Mucosa of stomach (tissue), 1 donor: Measurements from ENCODE around the gene DGKQ.

Experiments used
- H3K27me3 ChIP-seq: one replicate; pipeline ENCODE4 v1.7.0; 2013; ENCODE audit warnings: mild to moderate bottlenecking, low read length; ENCODE audit not compliant: control insufficient read depth, insufficient read depth
- H3K36me3 ChIP-seq: one replicate; pipeline ENCODE4 v1.7.0; 2013; ENCODE audit warnings: low read length; ENCODE audit not compliant: control insufficient read depth, insufficient read depth
- H3K4me1 ChIP-seq: one replicate; pipeline ENCODE4 v1.7.0; 2013; ENCODE audit warnings: mild to moderate bottlenecking, low read length; ENCODE audit not compliant: control insufficient read depth, insufficient read depth
- H3K4me3 ChIP-seq: one replicate; pipeline ENCODE4 v1.7.0; 2013; ENCODE audit warnings: low read length
- H3K9ac ChIP-seq: one replicate; pipeline ENCODE4 v1.7.0; 2013; ENCODE audit warnings: mild to moderate bottlenecking, low read length, moderate library complexity
- H3K9me3 ChIP-seq: one replicate; pipeline ENCODE4 v1.7.0; 2013; ENCODE audit warnings: mild to moderate bottlenecking, low read length, moderate library complexity; ENCODE audit not compliant: control insufficient read depth
- donor health status: Pancreatic carcinoma.

The DGKQ gene

GRCh38 chr4:965048-965765, 8.2 kb downstream of the DGKQ start:
- H3K9ac ChIP-seq = no peak overlapping the region
- peaks cover 28% of the 10 kb centered on the region for H3K4me1 ChIP-seq
- H3K27me3 ChIP-seq = no peaks in the 10 kb centered on the region
- H3K36me3 ChIP-seq = peaks cover 3% of the 10 kb centered on the region
- no peak overlapping the region for H3K4me3 ChIP-seq
- no peaks in the 10 kb centered on the region for H3K9me3 ChIP-seq

- no peak overlapping the region for H3K4me3 ChIP-seq
- peaks cover 10% of the 10 kb centered on the region for H3K36me3 ChIP-seq
- H3K9ac ChIP-seq = no peak overlapping the region
Observed at GRCh38 chr4:964346-965025, 8.9 kb downstream of the DGKQ start.

GRCh38 chr4:963276-964225, 9.8 kb downstream of the DGKQ start:
- Histone ChIP-seq H3K27me3 (no peaks in the 10 kb centered on the region), H3K9me3 (no peaks in the 10 kb centered on the region), H3K4me3 (no peak overlapping the region), H3K9ac (no peak overlapping the region), H3K36me3 (peaks cover 12% of the 10 kb centered on the region), H3K4me1 (peaks cover 16% of the 10 kb centered on the region)

More at GRCh38 chr4:964346-965025, 8.9 kb downstream of the DGKQ start:
- Histone ChIP-seq H3K4me1 (peaks cover 25% of the 10 kb centered on the region), H3K27me3 (no peaks in the 10 kb centered on the region), H3K9me3 (no peaks in the 10 kb centered on the region)

GRCh38 chr4:962231-963208, 10.8 kb downstream of the DGKQ start:
- Histone ChIP-seq H3K9ac (no peak overlapping the region), H3K4me3 (no peak overlapping the region), H3K4me1 (peaks cover 12% of the 10 kb centered on the region), H3K36me3 (peaks cover 12% of the 10 kb centered on the region), H3K27me3 (no peaks in the 10 kb centered on the region), H3K9me3 (no peaks in the 10 kb centered on the region)

GRCh38 chr4:961351-962230, 11.8 kb downstream of the DGKQ start:
- Histone ChIP-seq H3K27me3 (no peaks in the 10 kb centered on the region), H3K9ac (no peak overlapping the region), H3K36me3 (peaks cover 12% of the 10 kb centered on the region), H3K4me1 (peaks cover 12% of the 10 kb centered on the region), H3K4me3 (no peak overlapping the region), H3K9me3 (no peaks in the 10 kb centered on the region)

- Histone ChIP-seq H3K36me3 (peaks cover 12% of the 10 kb centered on the region), H3K9ac (no peak overlapping the region), H3K4me1 (peaks cover 12% of the 10 kb centered on the region), H3K9me3 (no peaks in the 10 kb centered on the region), H3K27me3 (no peaks in the 10 kb centered on the region), H3K4me3 (no peak overlapping the region)
Observed at GRCh38 chr4:960636-961350, 12.6 kb downstream of the DGKQ start.

GRCh38 chr4:960140-960635, 13.2 kb downstream of the DGKQ start:
- Histone ChIP-seq H3K27me3 (no peaks in the 10 kb centered on the region), H3K4me1 (peaks cover 12% of the 10 kb centered on the region), H3K4me3 (no peak overlapping the region), H3K9ac (no peak overlapping the region), H3K9me3 (no peaks in the 10 kb centered on the region), H3K36me3 (peaks cover 12% of the 10 kb centered on the region)

- Histone ChIP-seq H3K9me3 (no peaks in the 10 kb centered on the region), H3K4me3 (no peak overlapping the region), H3K9ac (no peak overlapping the region), H3K27me3 (no peaks in the 10 kb centered on the region), H3K36me3 (peaks cover 12% of the 10 kb centered on the region), H3K4me1 (peaks cover 12% of the 10 kb centered on the region)
Observed at GRCh38 chr4:959338-960139, 13.8 kb downstream of the DGKQ start.

- H3K9me3 ChIP-seq = no peaks in the 10 kb centered on the region
- peaks cover 12% of the 10 kb centered on the region for H3K4me1 ChIP-seq
- no peak overlapping the region for H3K9ac ChIP-seq
- H3K4me3 ChIP-seq = no peak overlapping the region
- no peaks in the 10 kb centered on the region for H3K27me3 ChIP-seq
- H3K36me3 ChIP-seq = peaks cover 12% of the 10 kb centered on the region
Observed at GRCh38 chr4:958696-959337, 14.6 kb downstream of the DGKQ start.
